Stimulated activated CD4-positive, alpha-beta T cell treated with anti-CD3 and anti-CD28 coated beads, Interleukin-15, amount 100 ng/mL, for 48 hours (primary cell): Measurements from ENCODE around the gene PCDHGA1.
"Not testable (repeated sequence)": the region's sequence is repeated elsewhere in the genome, so short reads cannot be mapped to it uniquely, and the experiment has no call there.

ENCODE experiments used
- DNase-seq, 2 donors: peaks; one replicate each; pipeline ENCODE4 v3.0.0-alpha.2; 2020; ENCODE audit warnings: low read depth in 2 of 2

PCDHGA1 gene

DNA sequence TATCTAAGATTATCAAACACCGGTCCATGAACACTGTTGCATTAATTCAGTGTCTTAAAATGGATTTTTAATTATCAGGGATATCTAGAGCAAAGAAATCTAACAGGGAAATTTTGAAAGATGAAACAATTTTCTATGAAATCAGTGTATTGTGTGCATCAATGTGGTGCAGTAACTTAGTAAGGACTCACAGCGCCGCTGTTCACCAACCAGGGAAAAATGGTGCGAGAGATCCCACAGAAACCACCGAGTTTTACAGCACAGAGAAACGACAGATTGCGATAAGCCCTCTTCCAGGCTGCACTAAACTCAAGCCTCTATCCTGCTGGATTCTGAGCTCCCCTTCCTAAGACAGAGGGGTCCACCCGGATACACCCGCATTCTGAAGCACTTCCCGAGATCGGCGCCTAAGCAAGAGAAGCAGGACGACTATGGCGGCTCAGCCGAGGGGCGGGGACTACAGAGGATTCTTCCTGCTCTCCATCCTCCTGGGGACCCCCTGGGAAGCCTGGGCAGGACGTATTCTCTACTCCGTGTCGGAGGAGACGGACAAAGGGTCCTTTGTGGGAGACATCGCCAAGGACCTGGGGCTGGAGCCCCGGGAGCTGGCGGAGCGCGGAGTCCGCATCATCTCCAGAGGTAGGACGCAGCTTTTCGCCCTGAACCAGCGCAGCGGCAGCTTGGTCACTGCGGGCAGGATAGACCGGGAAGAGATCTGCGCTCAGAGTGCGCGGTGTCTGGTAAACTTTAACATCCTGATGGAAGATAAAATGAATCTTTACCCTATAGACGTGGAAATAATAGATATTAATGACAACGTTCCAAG lies 52.4 kb downstream of the PCDHGA1 start, which contains the start of gene PCDHGA7:
PCDHGA7 (plus strand) TSS at position 274 of the 826 bp plus-strand sequence; CDS start at position 432, 158 bp downstream.
- DNase-seq = no peak

DNA sequence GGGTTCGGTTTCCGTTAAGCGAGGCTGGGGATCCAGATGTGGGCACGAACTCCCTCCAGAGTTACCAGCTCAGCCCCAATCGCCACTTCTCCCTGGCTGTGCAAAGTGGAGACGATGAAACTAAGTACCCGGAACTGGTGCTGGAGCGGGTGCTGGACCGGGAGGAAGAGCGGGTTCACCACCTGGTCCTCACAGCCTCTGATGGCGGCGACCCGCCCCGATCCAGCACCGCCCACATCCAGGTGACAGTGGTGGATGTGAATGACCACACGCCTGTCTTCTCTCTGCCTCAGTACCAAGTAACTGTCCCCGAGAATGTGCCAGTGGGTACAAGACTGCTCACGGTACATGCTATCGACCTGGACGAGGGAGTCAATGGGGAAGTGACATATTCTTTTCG lies 53.0 kb downstream of the PCDHGA1 start:
- DNase-seq = no peak

DNA sequence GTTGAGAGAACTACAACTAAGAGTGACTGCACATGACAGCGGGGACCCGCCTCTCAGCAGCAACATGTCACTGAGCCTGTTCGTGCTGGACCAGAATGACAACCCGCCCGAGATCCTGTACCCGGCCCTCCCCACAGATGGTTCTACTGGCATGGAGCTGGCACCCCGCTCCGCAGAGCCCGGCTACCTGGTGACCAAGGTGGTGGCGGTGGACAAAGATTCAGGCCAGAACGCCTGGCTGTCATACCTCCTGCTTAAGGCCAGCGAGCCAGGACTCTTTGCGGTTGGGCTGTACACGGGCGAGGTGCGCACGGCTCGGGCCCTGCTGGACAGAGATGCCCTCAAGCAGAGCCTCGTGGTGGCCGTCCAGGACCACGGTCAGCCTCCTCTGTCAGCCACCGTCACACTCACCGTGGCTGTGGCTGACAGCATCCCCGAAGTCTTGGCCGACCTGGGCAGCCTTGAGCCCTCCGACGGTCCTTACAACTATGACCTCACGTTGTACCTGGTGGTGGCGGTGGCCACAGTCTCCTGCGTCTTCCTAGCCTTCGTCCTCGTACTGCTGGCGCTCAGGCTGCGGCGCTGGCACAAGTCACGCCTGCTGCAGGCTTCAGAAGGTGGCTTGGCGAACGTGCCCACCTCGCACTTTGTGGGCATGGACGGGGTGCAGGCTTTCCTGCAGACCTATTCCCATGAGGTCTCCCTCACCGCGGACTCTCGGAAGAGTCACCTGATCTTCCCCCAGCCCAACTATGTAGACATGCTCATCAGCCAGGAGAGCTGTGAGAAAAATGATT lies 54.4 kb downstream of the PCDHGA1 start:
- DNase-seq = no peak

DNA sequence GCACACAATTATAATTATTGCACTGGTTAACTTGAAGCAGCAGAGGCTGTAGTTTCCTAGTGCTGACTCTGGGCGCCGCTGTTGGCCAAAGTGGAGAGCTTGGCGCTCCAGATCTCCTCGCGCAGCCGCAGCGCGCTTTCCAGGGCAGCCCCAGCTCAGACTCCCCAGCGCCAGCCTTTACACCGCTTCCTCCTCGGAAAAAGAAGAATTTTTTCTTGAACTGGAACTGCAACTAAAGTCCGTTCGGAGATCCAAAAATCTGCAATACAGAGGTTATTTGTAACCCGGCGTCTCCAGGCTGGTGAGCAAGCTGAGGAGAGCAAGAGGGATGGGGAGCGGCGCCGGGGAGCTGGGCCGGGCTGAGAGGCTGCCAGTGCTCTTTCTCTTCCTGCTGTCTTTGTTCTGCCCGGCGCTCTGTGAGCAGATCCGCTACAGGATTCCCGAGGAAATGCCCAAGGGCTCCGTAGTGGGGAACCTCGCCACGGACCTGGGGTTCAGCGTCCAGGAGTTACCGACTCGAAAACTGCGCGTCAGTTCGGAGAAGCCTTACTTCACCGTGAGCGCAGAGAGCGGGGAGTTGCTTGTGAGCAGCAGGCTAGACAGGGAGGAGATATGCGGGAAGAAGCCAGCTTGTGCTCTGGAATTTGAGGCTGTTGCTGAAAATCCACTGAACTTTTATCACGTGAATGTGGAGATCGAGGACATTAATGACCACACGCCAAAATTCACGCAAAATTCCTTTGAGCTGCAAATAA lies 57.4 kb downstream of the PCDHGA1 start, which contains the start of gene PCDHGB4:
PCDHGB4 (plus strand) TSS at position 142 of the 755 bp plus-strand sequence; CDS start at position 329, 187 bp downstream.
- DNase-seq = not testable (repeated sequence)

DNA sequence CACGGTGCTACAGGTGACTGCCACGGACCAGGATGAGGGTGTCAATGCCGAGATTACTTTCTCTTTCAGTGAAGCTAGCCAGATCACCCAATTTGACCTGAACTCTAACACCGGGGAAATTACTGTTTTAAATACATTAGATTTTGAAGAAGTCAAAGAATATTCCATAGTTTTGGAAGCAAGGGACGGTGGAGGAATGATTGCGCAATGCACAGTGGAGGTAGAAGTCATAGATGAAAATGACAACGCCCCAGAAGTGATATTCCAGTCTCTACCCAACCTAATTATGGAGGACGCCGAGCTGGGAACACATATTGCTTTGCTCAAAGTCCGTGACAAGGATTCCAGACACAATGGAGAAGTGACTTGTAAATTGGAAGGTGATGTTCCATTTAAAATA lies 58.3 kb downstream of the PCDHGA1 start:
- DNase-seq = no peak

DNA sequence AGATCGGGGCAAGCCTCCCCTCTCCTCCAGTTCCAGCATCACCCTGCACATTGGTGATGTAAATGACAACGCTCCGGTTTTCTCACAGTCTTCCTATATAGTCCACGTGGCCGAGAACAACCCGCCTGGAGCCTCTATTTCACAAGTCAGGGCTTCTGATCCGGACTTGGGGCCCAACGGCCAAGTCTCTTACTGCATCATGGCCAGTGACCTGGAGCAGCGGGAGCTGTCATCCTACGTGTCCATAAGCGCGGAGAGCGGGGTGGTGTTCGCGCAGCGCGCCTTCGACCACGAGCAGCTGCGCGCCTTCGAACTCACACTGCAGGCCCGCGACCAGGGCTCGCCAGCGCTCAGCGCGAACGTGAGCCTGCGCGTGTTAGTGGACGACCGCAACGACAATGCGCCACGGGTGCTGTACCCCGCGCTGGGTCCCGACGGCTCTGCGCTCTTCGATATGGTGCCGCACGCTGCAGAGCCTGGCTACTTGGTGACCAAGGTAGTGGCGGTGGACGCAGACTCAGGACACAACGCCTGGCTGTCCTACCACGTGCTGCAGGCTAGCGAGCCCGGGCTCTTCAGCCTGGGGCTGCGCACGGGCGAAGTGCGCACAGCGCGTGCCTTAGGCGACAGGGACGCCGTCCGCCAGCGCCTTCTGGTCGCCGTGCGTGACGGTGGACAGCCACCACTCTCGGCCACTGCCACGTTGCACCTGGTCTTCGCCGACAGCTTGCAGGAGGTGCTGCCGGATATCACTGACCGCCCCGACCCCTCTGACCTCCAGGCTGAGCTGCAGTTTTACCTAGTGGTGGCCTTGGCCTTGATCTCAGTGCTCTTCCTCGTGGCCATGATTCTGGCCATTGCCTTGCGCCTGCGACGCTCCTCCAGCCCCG lies 59.1 kb downstream of the PCDHGA1 start:
- DNase-seq = no peak

DNA sequence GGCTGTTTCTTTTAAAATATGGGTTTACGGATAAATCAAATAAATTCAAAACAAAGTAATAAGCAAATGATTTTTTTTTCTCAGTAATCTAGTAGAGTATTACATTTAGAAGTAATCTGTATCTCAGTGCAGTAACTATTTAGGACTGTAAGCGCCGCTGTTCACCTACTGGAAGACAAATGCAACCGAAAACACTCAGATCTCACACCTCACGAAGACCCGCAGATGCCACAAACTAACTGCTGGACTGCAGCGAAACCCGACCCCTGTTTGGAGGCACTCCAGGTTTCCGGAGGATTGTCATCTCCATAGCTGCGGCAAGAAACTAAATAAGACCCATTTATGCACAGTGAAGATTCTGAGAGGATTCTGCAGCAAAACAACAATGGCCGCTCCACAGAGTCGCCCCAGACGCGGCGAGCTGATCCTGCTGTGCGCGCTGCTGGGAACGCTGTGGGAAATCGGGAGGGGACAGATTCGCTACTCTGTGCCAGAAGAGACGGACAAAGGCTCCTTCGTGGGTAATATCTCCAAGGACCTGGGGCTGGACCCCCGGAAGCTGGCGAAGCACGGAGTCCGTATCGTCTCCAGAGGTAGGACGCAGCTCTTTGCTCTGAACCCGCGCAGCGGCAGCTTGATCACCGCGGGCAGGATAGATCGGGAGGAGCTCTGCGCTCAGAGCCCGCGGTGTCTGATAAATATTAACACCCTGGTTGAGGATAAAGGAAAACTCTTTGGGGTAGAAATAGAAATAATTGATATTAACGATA lies 62.3 kb downstream of the PCDHGA1 start, which contains the start of gene PCDHGA8:
PCDHGA8 (plus strand) TSS at position 205 of the 770 bp plus-strand sequence; CDS start at position 386, 181 bp downstream.
- DNase-seq = no peak

DNA sequence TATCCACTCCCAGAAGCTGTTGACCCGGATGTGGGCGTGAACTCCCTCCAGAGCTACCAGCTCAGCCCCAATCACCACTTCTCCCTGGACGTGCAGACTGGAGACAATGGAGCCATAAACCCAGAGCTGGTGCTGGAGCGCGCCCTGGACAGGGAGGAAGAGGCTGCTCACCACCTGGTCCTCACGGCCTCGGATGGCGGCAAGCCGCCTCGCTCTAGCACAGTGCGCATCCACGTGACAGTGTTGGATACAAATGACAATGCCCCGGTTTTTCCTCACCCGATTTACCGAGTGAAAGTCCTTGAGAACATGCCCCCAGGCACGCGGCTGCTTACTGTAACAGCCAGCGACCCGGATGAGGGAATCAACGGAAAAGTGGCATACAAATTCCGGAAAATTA lies 63.0 kb downstream of the PCDHGA1 start:
- no peak for DNase-seq

DNA sequence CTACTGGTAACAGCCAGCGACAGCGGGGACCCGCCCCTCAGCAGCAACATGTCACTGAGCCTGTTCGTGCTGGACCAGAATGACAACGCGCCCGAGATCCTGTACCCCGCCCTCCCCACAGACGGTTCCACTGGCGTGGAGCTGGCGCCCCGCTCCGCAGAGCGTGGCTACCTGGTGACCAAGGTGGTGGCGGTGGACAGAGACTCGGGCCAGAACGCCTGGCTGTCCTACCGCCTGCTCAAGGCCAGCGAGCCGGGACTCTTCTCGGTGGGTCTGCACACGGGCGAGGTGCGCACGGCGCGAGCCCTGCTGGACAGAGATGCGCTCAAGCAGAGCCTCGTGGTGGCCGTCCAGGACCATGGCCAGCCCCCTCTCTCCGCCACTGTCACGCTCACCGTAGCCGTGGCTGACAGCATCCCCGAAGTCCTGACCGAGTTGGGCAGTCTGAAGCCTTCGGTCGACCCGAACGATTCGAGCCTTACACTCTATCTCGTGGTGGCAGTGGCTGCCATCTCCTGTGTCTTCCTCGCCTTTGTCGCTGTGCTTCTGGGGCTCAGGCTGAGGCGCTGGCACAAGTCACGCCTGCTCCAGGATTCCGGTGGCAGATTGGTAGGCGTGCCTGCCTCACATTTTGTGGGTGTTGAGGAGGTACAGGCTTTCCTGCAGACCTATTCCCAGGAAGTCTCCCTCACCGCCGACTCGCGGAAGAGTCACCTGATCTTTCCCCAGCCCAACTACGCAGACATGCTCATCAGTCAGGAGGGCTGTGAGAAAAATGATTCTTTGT lies 64.3 kb downstream of the PCDHGA1 start:
- not testable (repeated sequence) for DNase-seq

DNA sequence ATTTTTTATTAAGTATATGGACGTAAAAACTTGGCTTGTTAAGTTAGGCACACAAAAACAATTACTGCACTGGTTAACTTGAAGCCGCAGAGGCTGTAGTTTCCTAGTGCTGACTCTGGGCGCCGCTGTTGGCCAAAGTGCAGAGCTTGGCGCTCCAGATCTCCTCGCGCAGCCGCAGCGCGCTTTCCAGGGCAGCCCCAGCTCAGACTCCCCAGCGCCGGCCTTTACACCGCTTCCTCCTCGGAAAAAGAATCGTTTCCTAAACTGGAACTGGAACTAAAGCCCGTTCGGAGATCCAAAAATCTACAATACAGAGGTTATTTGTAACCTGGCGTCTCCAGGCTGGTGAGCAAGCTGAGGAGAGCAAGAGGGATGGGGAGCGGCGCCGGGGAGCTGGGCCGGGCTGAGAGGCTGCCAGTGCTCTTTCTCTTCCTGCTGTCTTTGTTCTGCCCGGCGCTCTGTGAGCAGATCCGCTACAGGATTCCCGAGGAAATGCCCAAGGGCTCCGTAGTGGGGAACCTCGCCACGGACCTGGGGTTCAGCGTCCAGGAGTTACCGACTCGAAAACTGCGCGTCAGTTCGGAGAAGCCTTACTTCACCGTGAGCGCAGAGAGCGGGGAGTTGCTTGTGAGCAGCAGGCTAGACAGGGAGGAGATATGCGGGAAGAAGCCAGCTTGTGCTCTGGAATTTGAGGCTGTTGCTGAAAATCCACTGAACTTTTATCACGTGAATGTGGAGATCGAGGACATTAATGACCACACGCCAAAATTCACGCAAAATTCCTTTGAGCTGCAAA lies 67.6 kb downstream of the PCDHGA1 start, which contains the start of gene PCDHGB5:
PCDHGB5 (plus strand) TSS at position 192 of the 796 bp plus-strand sequence; CDS start at position 373, 181 bp downstream.
- DNase-seq = peak in 1 of 2 donors; percentile 20

DNA sequence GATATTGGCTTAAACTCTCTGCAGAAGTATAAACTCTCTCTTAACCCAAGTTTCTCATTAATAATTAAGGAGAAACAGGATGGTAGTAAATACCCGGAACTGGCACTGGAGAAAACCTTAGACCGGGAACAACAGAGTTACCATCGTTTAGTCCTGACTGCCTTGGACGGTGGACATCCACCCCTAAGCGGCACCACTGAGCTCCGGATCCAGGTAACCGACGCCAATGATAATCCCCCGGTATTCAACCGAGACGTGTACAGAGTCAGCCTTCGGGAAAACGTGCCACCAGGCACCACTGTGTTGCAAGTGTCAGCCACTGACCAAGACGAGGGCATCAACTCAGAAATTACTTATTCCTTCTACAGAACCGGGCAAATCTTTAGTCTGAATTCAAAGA lies 68.3 kb downstream of the PCDHGA1 start:
- DNase-seq = no peak

DNA sequence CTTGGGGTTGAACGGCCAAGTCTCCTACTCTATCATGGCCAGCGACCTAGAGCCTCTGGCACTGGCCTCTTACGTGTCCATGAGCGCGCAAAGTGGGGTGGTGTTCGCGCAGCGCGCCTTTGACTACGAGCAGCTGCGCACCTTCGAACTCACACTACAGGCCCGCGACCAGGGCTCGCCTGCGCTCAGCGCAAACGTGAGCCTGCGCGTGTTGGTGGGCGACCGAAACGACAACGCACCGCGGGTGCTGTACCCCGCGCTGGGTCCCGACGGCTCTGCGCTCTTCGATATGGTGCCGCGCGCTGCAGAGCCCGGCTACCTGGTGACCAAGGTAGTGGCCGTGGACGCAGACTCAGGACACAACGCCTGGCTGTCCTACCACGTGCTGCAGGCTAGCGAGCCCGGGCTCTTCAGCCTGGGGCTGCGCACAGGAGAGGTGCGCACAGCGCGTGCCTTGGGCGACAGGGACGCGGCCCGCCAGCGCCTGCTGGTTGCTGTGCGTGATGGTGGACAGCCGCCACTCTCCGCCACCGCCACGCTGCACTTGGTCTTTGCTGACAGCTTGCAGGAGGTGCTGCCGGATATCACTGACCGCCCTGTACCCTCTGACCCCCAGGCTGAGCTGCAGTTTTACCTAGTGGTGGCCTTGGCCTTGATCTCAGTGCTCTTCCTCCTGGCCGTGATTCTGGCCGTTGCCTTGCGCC lies 69.4 kb downstream of the PCDHGA1 start:
- no peak for DNase-seq

DNA sequence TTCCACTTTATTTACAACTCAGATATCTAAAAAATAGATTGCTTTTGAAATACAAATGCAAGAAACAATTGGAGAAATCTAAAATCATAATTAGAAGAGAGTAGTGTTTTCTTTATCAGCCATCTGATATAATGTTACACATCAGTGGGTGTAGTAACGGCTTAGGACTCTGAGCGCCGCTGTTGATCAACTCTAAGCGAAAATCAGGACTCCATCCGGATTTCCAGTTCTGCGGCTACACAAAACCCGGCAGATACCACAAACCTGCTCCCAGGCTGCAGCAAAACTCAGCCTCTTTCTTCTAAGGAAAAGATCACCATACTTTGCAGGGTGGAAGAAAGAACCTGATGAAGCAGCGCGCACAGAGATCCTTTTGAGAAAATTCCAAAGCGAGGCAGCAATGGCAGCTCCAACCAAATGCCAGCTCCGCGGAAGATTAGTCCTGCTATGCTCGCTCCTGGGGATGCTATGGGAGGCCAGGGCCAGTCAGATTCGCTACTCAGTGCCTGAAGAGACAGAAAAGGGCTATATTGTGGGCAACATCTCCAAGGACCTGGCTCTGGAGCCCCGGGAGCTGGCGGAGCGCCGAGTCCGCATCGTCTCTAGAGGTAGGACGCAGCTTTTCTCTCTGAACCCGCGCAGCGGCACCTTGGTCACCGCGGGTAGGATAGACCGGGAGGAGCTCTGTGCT lies 72.4 kb downstream of the PCDHGA1 start, which contains the start of gene PCDHGA9:
PCDHGA9 (plus strand) TSS at position 226 of the 691 bp plus-strand sequence; CDS start at position 401, 175 bp downstream.
- DNase-seq = no peak

DNA sequence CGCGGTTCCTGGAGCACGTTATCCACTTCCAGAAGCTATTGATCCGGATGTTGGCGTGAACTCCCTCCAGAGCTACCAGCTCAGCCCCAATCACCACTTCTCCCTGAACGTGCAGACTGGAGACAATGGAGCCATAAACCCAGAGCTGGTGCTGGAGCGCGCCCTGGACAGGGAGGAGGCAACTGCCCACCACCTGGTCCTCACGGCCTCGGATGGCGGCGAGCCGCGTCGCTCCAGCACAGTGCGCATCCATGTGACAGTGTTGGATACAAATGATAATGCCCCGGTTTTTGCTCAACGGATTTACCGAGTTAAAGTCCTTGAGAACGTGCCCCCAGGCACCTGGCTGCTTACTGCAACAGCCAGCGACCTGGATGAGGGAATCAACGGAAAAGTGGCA lies 73.1 kb downstream of the PCDHGA1 start:
- no peak for DNase-seq

DNA sequence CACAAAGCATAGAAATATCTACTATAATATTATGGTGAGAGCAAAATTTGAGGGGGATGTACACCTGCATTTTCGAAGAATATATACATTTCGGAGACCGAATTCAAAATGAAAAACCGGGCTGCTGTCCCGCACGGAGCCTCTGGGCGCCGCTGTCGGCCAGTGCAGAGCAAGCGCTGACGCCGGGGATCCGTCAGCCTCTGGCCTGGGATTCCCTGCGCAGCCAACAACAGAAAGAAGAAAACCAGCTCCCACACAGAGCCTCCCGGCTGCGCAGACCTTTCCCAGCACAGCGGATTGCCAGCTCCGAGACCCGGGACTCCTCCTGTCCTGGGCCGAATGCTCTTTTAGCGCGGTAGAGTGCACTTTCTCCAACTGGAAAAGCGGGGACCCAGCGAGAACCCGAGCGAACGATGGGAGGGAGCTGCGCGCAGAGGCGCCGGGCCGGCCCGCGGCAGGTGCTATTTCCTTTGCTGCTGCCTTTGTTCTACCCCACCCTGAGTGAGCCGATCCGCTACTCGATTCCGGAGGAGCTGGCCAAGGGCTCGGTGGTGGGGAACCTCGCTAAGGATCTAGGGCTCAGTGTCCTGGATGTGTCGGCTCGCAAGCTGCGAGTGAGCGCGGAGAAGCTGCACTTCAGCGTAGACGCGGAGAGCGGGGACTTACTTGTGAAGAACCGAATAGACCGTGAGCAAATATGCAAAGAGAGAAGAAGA lies 77.6 kb downstream of the PCDHGA1 start, which contains the start of gene PCDHGB6:
PCDHGB6 (plus strand) TSS at position 232 of the 716 bp plus-strand sequence; CDS start at position 414, 182 bp downstream.
- DNase-seq = peak in 1 of 2 donors; percentile 22
